HG02981 (cell line): ENCODE results near the gene CTDP1.

Experiments used
- ATAC-seq: cut with Tn5 transposase; IDR thresholded peaks from one replicate; pipeline ENCODE4 v1.9.1; 2021; ENCODE audit warnings: mild to moderate bottlenecking, moderate library complexity; ENCODE audit not compliant: unreplicated experiment

CTDP1 gene

GRCh38 chr18:79643054-79643984, 36.3 kb upstream of the CTDP1 start:
- ATAC-seq: no peak

- peak; percentile 89 for ATAC-seq
Observed at GRCh38 chr18:79644006-79644665, 35.5 kb upstream of the CTDP1 start.

- no peak for ATAC-seq
Observed at GRCh38 chr18:79644666-79645057, 34.9 kb upstream of the CTDP1 start.

- ATAC-seq: no peak
Observed at GRCh38 chr18:79645291-79645983, 34.2 kb upstream of the CTDP1 start.

- no peak for ATAC-seq
Observed at GRCh38 chr18:79647307-79647706, 32.3 kb upstream of the CTDP1 start.

GRCh38 chr18:79650959-79651358, 28.6 kb upstream of the CTDP1 start:
- no peak for ATAC-seq

GRCh38 chr18:79657342-79657996, 22.1 kb upstream of the CTDP1 start:
- no peak for ATAC-seq

- ATAC-seq: no peak
Observed at GRCh38 chr18:79658366-79658765, 21.2 kb upstream of the CTDP1 start.

- no peak for ATAC-seq
Observed at GRCh38 chr18:79659733-79660132, 19.9 kb upstream of the CTDP1 start.

- ATAC-seq: no peak
Observed at GRCh38 chr18:79662034-79662433, 17.6 kb upstream of the CTDP1 start.

- no peak for ATAC-seq
Observed at GRCh38 chr18:79662439-79662838, 17.2 kb upstream of the CTDP1 start.

- ATAC-seq: no peak
Observed at GRCh38 chr18:79664525-79665125, 15.0 kb upstream of the CTDP1 start.

GRCh38 chr18:79668203-79668602, 11.4 kb upstream of the CTDP1 start:
- no peak for ATAC-seq

GRCh38 chr18:79672490-79673276, 6.9 kb upstream of the CTDP1 start:
- no peak for ATAC-seq

- ATAC-seq: no peak
Observed at GRCh38 chr18:79677221-79677620, 2.4 kb upstream of the CTDP1 start.

GRCh38 chr18:79677840-79678239, 1.8 kb upstream of the CTDP1 start:
- ATAC-seq: no peak

- ATAC-seq: peak; percentile 91
Observed at GRCh38 chr18:79678665-79679551, 695 bp upstream of the CTDP1 start.

GRCh38 chr18:79680100-79680879, 687 bp downstream of the CTDP1 start:
- ATAC-seq: peak; percentile 7
